NB4 (cell line): Measurements from ENCODE around the gene NAAA.

Experiments
- MAX ChIP-seq: IDR thresholded peaks from 2 replicates; pipeline ENCODE4 v1.6.1; 2011; ENCODE audit warnings: low read depth, low read length
- MYC ChIP-seq: IDR thresholded peaks from 2 replicates; pipeline ENCODE4 v1.6.1; 2011; ENCODE audit warnings: low read depth, low read length
- POLR2A ChIP-seq: IDR thresholded peaks from 2 replicates; pipeline ENCODE4 v1.6.1; 2011; ENCODE audit warnings: mild to moderate bottlenecking; ENCODE audit not compliant: insufficient read length; ENCODE audit errors: extremely low read depth
- TF ChIP-seq, protein P1 (sequence below): IDR thresholded peaks from one replicate; pipeline ENCODE4 v1.5.1; 2012; ENCODE audit warnings: low read depth, low read length

DNA sequence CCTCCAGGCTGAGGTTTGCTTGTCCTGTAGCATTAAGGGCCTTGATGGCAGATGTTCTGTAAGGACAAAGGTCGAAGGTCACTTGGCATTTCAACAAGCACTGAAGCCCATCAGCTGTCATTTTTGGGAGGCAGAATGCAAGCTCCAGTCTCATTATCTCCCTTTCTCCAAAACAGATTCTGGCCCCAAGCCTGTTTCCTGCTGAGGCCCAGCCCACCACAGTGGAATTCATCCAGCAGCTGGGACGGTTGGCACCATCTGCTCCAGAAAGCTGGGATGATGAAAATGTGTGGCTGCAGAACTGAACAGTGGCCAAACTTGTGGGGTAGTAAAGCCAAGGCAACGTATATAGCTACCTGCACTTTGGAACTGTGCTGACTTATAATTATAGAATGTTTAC, 20.9 kb downstream of the NAAA start:
- TF ChIP-seq POLR2A (no peak), MAX (no peak), MYC (no peak)
- TF ChIP-seq, protein P1, sequence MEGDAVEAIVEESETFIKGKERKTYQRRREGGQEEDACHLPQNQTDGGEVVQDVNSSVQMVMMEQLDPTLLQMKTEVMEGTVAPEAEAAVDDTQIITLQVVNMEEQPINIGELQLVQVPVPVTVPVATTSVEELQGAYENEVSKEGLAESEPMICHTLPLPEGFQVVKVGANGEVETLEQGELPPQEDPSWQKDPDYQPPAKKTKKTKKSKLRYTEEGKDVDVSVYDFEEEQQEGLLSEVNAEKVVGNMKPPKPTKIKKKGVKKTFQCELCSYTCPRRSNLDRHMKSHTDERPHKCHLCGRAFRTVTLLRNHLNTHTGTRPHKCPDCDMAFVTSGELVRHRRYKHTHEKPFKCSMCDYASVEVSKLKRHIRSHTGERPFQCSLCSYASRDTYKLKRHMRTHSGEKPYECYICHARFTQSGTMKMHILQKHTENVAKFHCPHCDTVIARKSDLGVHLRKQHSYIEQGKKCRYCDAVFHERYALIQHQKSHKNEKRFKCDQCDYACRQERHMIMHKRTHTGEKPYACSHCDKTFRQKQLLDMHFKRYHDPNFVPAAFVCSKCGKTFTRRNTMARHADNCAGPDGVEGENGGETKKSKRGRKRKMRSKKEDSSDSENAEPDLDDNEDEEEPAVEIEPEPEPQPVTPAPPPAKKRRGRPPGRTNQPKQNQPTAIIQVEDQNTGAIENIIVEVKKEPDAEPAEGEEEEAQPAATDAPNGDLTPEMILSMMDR: no peak
